SU-DHL-6 (cell line): ENCODE data around the gene HDGFL2.

ENCODE experiments used
- H2AFZ ChIP-seq: fragments of 200-600 bp; sonication (generic); 2 replicates; pipeline ENCODE4 v1.6.1; 2014; ENCODE audit warnings: low read depth, mild to moderate bottlenecking, moderate library complexity, mixed read lengths, antibody characterized with exemption, low read length; ENCODE audit not compliant: severe bottlenecking
- H3F3A ChIP-seq: fragments of 200-600 bp; shearing (Covaris generic); 2 replicates; pipeline ENCODE4 v1.6.0; 2016; ENCODE audit warnings: antibody characterized with exemption, mild to moderate bottlenecking; ENCODE audit not compliant: insufficient read depth
- H3K27ac ChIP-seq: fragments of 200-600 bp; sonication (generic); 2 replicates; pipeline ENCODE4 v1.5.1; 2016; ENCODE audit warnings: low read depth, mild to moderate bottlenecking, low read length, moderate library complexity, mixed read lengths
- H3K27me3 ChIP-seq: fragments of 200-600 bp; sonication (generic), shearing (Covaris generic); 2 replicates; pipeline ENCODE4 v1.6.0; 2014; ENCODE audit warnings: mild to moderate bottlenecking, low read length
- H3K36me3 ChIP-seq: fragments of 200-600 bp; sonication (generic); 2 replicates; pipeline ENCODE4 v1.6.1; 2014; ENCODE audit warnings: mild to moderate bottlenecking, low read length, mixed read lengths
- H3K4me2 ChIP-seq: fragments of 300-600, 200-600 bp; shearing (Covaris generic), sonication (generic); 2 replicates; pipeline ENCODE4 v1.6.0; 2014; ENCODE audit warnings: low read length, low read depth, mild to moderate bottlenecking; ENCODE audit not compliant: poor library complexity, severe bottlenecking
- H3K4me3 ChIP-seq: fragments of 200-600 bp; sonication (generic); 2 replicates; pipeline ENCODE4 v1.5.1; 2014; ENCODE audit warnings: antibody characterized with exemption, low read length, mild to moderate bottlenecking, mixed read lengths; ENCODE audit not compliant: insufficient read depth, poor library complexity, severe bottlenecking
- H3K79me2 ChIP-seq: fragments of 200-600 bp; sonication (generic); 2 replicates; pipeline ENCODE4 v1.6.1; 2014; ENCODE audit warnings: mild to moderate bottlenecking, low read length, moderate library complexity; ENCODE audit not compliant: insufficient read depth
- H3K9ac ChIP-seq: fragments of 200-600 bp; sonication (generic); 2 replicates; pipeline ENCODE4 v1.7.0; 2014; ENCODE audit warnings: mild to moderate bottlenecking, low read length
- H3K9me2 ChIP-seq: fragments of 200-600 bp; sonication (generic); replicated peaks from 2 replicates; pipeline ENCODE4 v1.6.1; 2014; ENCODE audit warnings: low read length; ENCODE audit not compliant: insufficient read depth
- H3K9me3 ChIP-seq: fragments of 200-600 bp; sonication (generic); 2 replicates; pipeline ENCODE4 v1.6.1; 2014; ENCODE audit warnings: low read length, mixed read lengths; ENCODE audit not compliant: insufficient read depth
- H4K20me1 ChIP-seq: fragments of 200-600 bp; sonication (generic); 2 replicates; pipeline ENCODE4 v1.6.1; 2014; ENCODE audit warnings: low read depth, mild to moderate bottlenecking, antibody characterized with exemption, low read length, moderate library complexity, mixed read lengths
- EZH2phosphoT487 ChIP-seq: fragments of 200-600 bp; sonication (generic), shearing (Covaris generic); conservative IDR thresholded peaks from 2 replicates; pipeline ENCODE4 v1.6.1; 2018; ENCODE audit warnings: mild to moderate bottlenecking, antibody characterized with exemption, low read length, moderate library complexity, mixed read lengths
- TF ChIP-seq, protein P1 (sequence below): fragments of 200-600 bp; sonication (generic); IDR thresholded peaks from one replicate; pipeline ENCODE4 v1.5.1; 2017; ENCODE audit warnings: antibody characterized with exemption, mild to moderate bottlenecking, low read length, moderate library complexity; ENCODE audit not compliant: insufficient read depth, poor library complexity, severe bottlenecking

HDGFL2 gene

DNA sequence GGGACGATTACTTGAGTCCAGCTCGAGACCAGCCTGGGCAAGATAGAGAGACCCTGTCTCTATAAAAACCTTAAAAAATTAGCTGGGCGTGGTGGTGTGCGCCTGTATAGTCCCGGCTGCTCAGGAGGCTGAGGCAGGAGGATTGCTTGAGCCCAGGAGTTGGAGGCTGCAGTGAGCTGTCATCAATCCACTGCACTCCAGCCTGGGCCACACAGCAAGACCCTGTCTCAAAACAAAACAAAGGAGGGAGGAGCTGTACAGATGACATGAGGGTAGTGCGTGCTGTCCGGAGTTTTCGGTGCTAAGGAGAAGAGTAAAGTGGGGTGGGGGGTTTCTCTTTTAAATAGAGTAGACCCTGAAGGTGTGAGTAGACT lies 22.6 kb downstream of the HDGFL2 start:
- Histone ChIP-seq H3K4me2 (no peak overlapping the region), H3K4me3 (no peak overlapping the region), H3K79me2 (no peaks in the 10 kb centered on the region), H3K9ac (no peak overlapping the region), H4K20me1 (no peaks in the 10 kb centered on the region), H3K27ac (no peak overlapping the region), H3K9me3 (no peaks in the 10 kb centered on the region), H2AFZ (no peak overlapping the region), H3K36me3 (no peaks in the 10 kb centered on the region), H3K27me3 (no peaks in the 10 kb centered on the region), H3K9me2 (no peaks in the 10 kb centered on the region), H3F3A (no peaks in the 10 kb centered on the region)
- TF ChIP-seq, protein P1, sequence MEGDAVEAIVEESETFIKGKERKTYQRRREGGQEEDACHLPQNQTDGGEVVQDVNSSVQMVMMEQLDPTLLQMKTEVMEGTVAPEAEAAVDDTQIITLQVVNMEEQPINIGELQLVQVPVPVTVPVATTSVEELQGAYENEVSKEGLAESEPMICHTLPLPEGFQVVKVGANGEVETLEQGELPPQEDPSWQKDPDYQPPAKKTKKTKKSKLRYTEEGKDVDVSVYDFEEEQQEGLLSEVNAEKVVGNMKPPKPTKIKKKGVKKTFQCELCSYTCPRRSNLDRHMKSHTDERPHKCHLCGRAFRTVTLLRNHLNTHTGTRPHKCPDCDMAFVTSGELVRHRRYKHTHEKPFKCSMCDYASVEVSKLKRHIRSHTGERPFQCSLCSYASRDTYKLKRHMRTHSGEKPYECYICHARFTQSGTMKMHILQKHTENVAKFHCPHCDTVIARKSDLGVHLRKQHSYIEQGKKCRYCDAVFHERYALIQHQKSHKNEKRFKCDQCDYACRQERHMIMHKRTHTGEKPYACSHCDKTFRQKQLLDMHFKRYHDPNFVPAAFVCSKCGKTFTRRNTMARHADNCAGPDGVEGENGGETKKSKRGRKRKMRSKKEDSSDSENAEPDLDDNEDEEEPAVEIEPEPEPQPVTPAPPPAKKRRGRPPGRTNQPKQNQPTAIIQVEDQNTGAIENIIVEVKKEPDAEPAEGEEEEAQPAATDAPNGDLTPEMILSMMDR, result no peak

DNA sequence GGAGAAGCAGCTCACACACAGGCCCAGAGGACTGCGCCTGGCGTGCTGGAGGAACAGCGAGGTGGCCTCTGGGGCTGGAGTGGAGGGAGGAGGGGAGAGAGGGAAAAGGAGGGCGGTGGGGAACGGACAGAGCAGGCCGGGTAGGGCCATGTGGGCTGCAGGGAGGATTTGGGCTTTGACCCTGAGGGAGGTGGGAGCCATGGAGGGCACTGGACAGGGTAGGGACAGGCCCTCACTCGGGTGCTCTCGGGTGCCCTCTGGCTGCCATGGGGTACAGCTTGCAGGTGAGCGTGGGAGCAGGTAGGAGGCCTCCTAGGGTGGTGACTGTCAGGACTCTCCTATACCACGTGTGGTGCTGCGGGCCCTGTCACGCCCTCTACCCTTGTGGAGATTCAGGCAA lies 23.4 kb downstream of the HDGFL2 start:
- H4K20me1 ChIP-seq, result no peaks in the 10 kb centered on the region
- no peaks in the 10 kb centered on the region for H3F3A ChIP-seq
- H3K36me3 ChIP-seq, result no peaks in the 10 kb centered on the region
- no peak overlapping the region for H3K9ac ChIP-seq
- H3K27ac ChIP-seq, result no peak overlapping the region
- TF ChIP-seq EZH2phosphoT487, result no peak
- TF ChIP-seq, protein P1, result peak; percentile 46
- no peak overlapping the region for H2AFZ ChIP-seq
- no peaks in the 10 kb centered on the region for H3K9me2 ChIP-seq
- H3K79me2 ChIP-seq, result no peaks in the 10 kb centered on the region
- H3K4me3 ChIP-seq, result no peak overlapping the region
- H3K4me2 ChIP-seq, result no peak overlapping the region
- no peaks in the 10 kb centered on the region for H3K27me3 ChIP-seq
- H3K9me3 ChIP-seq, result no peaks in the 10 kb centered on the region

DNA sequence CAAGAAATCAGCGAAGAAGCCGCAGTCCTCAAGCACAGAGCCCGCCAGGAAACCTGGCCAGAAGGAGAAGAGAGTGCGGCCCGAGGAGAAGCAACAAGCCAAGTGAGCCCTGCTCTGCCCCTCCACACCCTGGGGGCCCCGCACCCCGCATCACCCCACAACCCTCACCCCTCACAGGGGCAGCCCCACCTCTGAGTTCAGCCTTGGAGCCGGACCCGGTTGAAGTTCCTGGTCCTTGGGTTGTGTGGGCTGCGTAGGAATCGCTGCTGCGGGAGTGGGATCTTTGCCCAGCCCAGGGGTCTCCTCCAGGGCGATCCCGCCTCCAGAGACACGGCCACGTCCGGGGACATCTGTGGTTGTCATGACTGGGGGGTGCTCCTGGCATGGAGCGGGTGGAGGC lies 24.2 kb downstream of the HDGFL2 start:
- Histone ChIP-seq H2AFZ (no peak overlapping the region), H3K36me3 (no peaks in the 10 kb centered on the region), H3K9me2 (no peaks in the 10 kb centered on the region), H3K4me3 (no peak overlapping the region), H3K4me2 (no peak overlapping the region), H3K27ac (no peak overlapping the region), H3K9me3 (no peaks in the 10 kb centered on the region), H3K27me3 (no peaks in the 10 kb centered on the region), H3F3A (no peaks in the 10 kb centered on the region), H3K9ac (no peak overlapping the region), H3K79me2 (no peaks in the 10 kb centered on the region), H4K20me1 (no peaks in the 10 kb centered on the region)
- TF ChIP-seq, protein P1, result no peak
- no peak for TF ChIP-seq EZH2phosphoT487
